H9 (cell line): ENCODE measurements around the gene SHROOM1. TPM values are rescaled to one million over a fixed set of nuclear protein-coding genes. Genes with fewer than 3 reads are reported as not detected.

Experiments used
- DNase-seq: peaks from one replicate; pipeline ENCODE4 v3.0.0-alpha.2; 2017
- H2AFZ ChIP-seq: one replicate; pipeline ENCODE4 v1.6.1; 2013; ENCODE audit warnings: mild to moderate bottlenecking, low read length, control low read depth, moderate library complexity
- H2AK5ac ChIP-seq: 2 replicates; pipeline ENCODE4 v1.6.1; 2013; ENCODE audit warnings: low read length, control low read depth, mixed read lengths; ENCODE audit not compliant: insufficient read length
- H2BK120ac ChIP-seq: one replicate; pipeline ENCODE4 v1.6.1; 2013; ENCODE audit warnings: low read depth, mild to moderate bottlenecking, low read length, control low read depth, inconsistent platforms; ENCODE audit not compliant: poor library complexity, severe bottlenecking
- H2BK12ac ChIP-seq: 2 replicates; pipeline ENCODE4 v1.6.1; 2013; ENCODE audit warnings: low read length, control low read depth, mixed read lengths, low read depth; ENCODE audit not compliant: insufficient read length
- H2BK15ac ChIP-seq: 2 replicates; pipeline ENCODE4 v1.6.1; 2013; ENCODE audit warnings: low read depth, low read length, control low read depth
- H2BK20ac ChIP-seq: one replicate; pipeline ENCODE4 v1.6.1; 2013; ENCODE audit warnings: low read depth, mild to moderate bottlenecking, low read length, control low read depth, inconsistent platforms; ENCODE audit not compliant: poor library complexity, severe bottlenecking
- H2BK5ac ChIP-seq: 2 replicates; pipeline ENCODE4 v1.6.1; 2013; ENCODE audit warnings: low read length, control low read depth, mixed read lengths; ENCODE audit not compliant: insufficient read length
- H3K14ac ChIP-seq: 2 replicates; pipeline ENCODE4 v1.6.1; 2013; ENCODE audit warnings: low read length, control low read depth; ENCODE audit not compliant: insufficient read depth
- H3K18ac ChIP-seq: 2 replicates; pipeline ENCODE4 v1.6.1; 2013; ENCODE audit warnings: low read depth, mild to moderate bottlenecking, mixed read lengths, low read length, control low read depth; ENCODE audit not compliant: insufficient read length
- H3K23ac ChIP-seq: 2 replicates; pipeline ENCODE4 v1.6.1; 2013; ENCODE audit warnings: low read length, control low read depth, mixed read lengths, low read depth; ENCODE audit not compliant: insufficient read length
- H3K23me2 ChIP-seq: 2 replicates; pipeline ENCODE4 v1.6.1; 2013; ENCODE audit warnings: low read depth, mild to moderate bottlenecking, mixed read lengths, low read length, control low read depth; ENCODE audit not compliant: insufficient read length, poor library complexity, severe bottlenecking
- H3K27ac ChIP-seq: 2 replicates; pipeline ENCODE4 v1.5.1; 2013; ENCODE audit warnings: low read length, control low read depth, mixed read lengths, low read depth; ENCODE audit not compliant: insufficient read length
- H3K27me3 ChIP-seq: 2 replicates; pipeline ENCODE4 v1.6.1; 2013; ENCODE audit warnings: low read length, control low read depth, inconsistent platforms; ENCODE audit not compliant: insufficient read depth
- H3K4ac ChIP-seq: 2 replicates; pipeline ENCODE4 v1.6.1; 2013; ENCODE audit warnings: low read depth, mild to moderate bottlenecking, control low read depth, inconsistent platforms, low read length, moderate library complexity
- H3K4me1 ChIP-seq: 2 replicates; pipeline ENCODE4 v1.6.1; 2013; ENCODE audit warnings: low read length, control low read depth, inconsistent platforms; ENCODE audit not compliant: insufficient read depth
- H3K4me2 ChIP-seq: 2 replicates; pipeline ENCODE4 v1.6.1; 2013; ENCODE audit warnings: low read length, control low read depth, mixed read lengths; ENCODE audit not compliant: insufficient read length, insufficient read depth
- H3K56ac ChIP-seq: 2 replicates; pipeline ENCODE4 v1.6.1; 2013; ENCODE audit warnings: low read depth, mild to moderate bottlenecking, mixed read lengths, low read length, control low read depth; ENCODE audit not compliant: insufficient read length
- H3K79me1 ChIP-seq: 2 replicates; pipeline ENCODE4 v1.6.1; 2013; ENCODE audit warnings: low read depth, mild to moderate bottlenecking, moderate library complexity, low read length, control low read depth, inconsistent platforms; ENCODE audit not compliant: insufficient read depth, poor library complexity, severe bottlenecking
- H3K79me2 ChIP-seq: 2 replicates; pipeline ENCODE4 v1.6.1; 2013; ENCODE audit warnings: low read length, control low read depth, inconsistent platforms; ENCODE audit not compliant: insufficient read depth
- H3K9ac ChIP-seq: 2 replicates; pipeline ENCODE4 v1.6.1; 2013; ENCODE audit warnings: low read length, control low read depth, mixed read lengths; ENCODE audit not compliant: insufficient read length; ENCODE audit errors: extremely low read depth
- H3K9me3 ChIP-seq: one replicate; pipeline ENCODE4 v1.6.1; 2013; ENCODE audit warnings: low read depth, low read length, inconsistent platforms; ENCODE audit not compliant: control insufficient read depth
- H3T11ph ChIP-seq: one replicate; pipeline ENCODE4 v1.6.1; 2013; ENCODE audit warnings: mild to moderate bottlenecking, low read length, control low read depth, inconsistent platforms
- H4K20me1 ChIP-seq: one replicate; pipeline ENCODE4 v1.6.1; 2013; ENCODE audit not compliant: control insufficient read depth, insufficient read length, insufficient read depth
- H4K5ac ChIP-seq: 2 replicates; pipeline ENCODE4 v1.6.1; 2013; ENCODE audit warnings: low read depth, mild to moderate bottlenecking, mixed read lengths, low read length, control low read depth; ENCODE audit not compliant: insufficient read length
- H4K8ac ChIP-seq: replicated peaks from 2 replicates; pipeline ENCODE4 v1.6.1; 2013; ENCODE audit warnings: low read length, control low read depth, mixed read lengths, low read depth; ENCODE audit not compliant: insufficient read length
- H4K91ac ChIP-seq: 2 replicates; pipeline ENCODE4 v1.6.1; 2013; ENCODE audit warnings: low read depth, mild to moderate bottlenecking, moderate library complexity, mixed read lengths, low read length, control low read depth; ENCODE audit not compliant: insufficient read length
- H3K27ac Mint-ChIP-seq, 3 experiments: 2 replicates in 2 of 3; 3 replicates in 1 of 3; pipeline ENCODE4 v1.8.0; 2020 to 2021; ENCODE audit warnings: mixed read lengths in 3 of 3, mild to moderate bottlenecking in 1 of 3, moderate library complexity in 1 of 3
- H3K27me3 Mint-ChIP-seq: 2 replicates; pipeline ENCODE4 v1.8.0; 2021; ENCODE audit warnings: low read depth, mild to moderate bottlenecking, moderate library complexity, mixed read lengths
- H3K36me3 Mint-ChIP-seq, 3 experiments: 2 replicates in 2 of 3; 3 replicates in 1 of 3; pipeline ENCODE4 v1.8.0; 2020 to 2021; ENCODE audit warnings: low read depth in 3 of 3, mixed read lengths in 3 of 3; ENCODE audit not compliant: insufficient read depth in 1 of 3
- H3K4me1 Mint-ChIP-seq, 2 experiments: 2 replicates each; pipeline ENCODE4 v1.8.0; 2020; ENCODE audit warnings: mixed read lengths in 2 of 2
- H3K4me3 Mint-ChIP-seq, 2 experiments: 2 replicates in 1 of 2; 3 replicates in 1 of 2; pipeline ENCODE4 v1.8.0; 2020 to 2021; ENCODE audit warnings: mild to moderate bottlenecking in 2 of 2, mixed read lengths in 2 of 2, moderate library complexity in 1 of 2
- H3K9me3 Mint-ChIP-seq, 2 experiments: 2 replicates in 1 of 2; 3 replicates in 1 of 2; pipeline ENCODE4 v1.8.0; 2020; ENCODE audit warnings: mild to moderate bottlenecking in 2 of 2, mixed read lengths in 2 of 2, moderate library complexity in 1 of 2
- WGBS: extraction: QIAGEN DNeasy Blood & Tissue Kit; methylation state at CpG from one replicate; pipeline ENCODE4 v1.1.7; 2013; ENCODE audit warnings: missing lambda C conversion rate, low lambda C conversion rate, mixed read lengths; ENCODE audit not compliant: insufficient read length; ENCODE audit errors: extremely low coverage; 5-methylcytosine and 5-hydroxymethylcytosine counted together
- total RNA-seq: library from RNA; stranded (reverse); gene quantifications from 2 replicates; pipeline ENCODE4 v1.2.1, GENCODE V29; 2021
- TF ChIP-seq, protein P1 (sequence below): fragments of 200-600 bp; sonication (generic); conservative IDR thresholded peaks from 3 replicates; pipeline ENCODE4 v1.8.0; 2021; ENCODE audit warnings: antibody characterized with exemption, mild to moderate bottlenecking

The SHROOM1 gene
- total RNA-seq, 1 experiment from 2014 or later = 7.0 TPM

- TF ChIP-seq, protein P1, sequence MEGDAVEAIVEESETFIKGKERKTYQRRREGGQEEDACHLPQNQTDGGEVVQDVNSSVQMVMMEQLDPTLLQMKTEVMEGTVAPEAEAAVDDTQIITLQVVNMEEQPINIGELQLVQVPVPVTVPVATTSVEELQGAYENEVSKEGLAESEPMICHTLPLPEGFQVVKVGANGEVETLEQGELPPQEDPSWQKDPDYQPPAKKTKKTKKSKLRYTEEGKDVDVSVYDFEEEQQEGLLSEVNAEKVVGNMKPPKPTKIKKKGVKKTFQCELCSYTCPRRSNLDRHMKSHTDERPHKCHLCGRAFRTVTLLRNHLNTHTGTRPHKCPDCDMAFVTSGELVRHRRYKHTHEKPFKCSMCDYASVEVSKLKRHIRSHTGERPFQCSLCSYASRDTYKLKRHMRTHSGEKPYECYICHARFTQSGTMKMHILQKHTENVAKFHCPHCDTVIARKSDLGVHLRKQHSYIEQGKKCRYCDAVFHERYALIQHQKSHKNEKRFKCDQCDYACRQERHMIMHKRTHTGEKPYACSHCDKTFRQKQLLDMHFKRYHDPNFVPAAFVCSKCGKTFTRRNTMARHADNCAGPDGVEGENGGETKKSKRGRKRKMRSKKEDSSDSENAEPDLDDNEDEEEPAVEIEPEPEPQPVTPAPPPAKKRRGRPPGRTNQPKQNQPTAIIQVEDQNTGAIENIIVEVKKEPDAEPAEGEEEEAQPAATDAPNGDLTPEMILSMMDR = no peak
- Histone ChIP-seq H3K9me3 (no peaks in the 10 kb centered on the region), H2BK12ac (no peak overlapping the region), H3K56ac (no peak overlapping the region), H2BK15ac (no peak overlapping the region), H4K8ac (no peak overlapping the region), H2BK5ac (no peak overlapping the region), H2AFZ (no peak overlapping the region), H2BK20ac (no peak overlapping the region), H2BK120ac (no peak overlapping the region), H3K79me2 (peaks cover 3% of the 10 kb centered on the region; the same call in 1 of the 2 replicates), H3K27me3 (no peaks in the 10 kb centered on the region), H3K79me1 (no peaks in the 10 kb centered on the region), H3K4me1 (peaks cover 5% of the 10 kb centered on the region; the same call in 1 of the 2 replicates), H3K4me2 (no peak overlapping the region), H3K18ac (no peak overlapping the region), H3K23ac (no peak overlapping the region), H4K20me1 (no peaks in the 10 kb centered on the region), H2AK5ac (no peak overlapping the region), H4K91ac (no peak overlapping the region), H3K4ac (no peak overlapping the region), H3K14ac (no peak overlapping the region), H4K5ac (no peak overlapping the region), H3K9ac (no peak overlapping the region), H3K27ac (no peak overlapping the region), H3T11ph (no peak overlapping the region), H3K23me2 (peaks cover 9% of the 10 kb centered on the region)
- Mint-ChIP-seq H3K4me3 (peak overlapping the region; percentile 56 to 99; a peak in 2 of 5 replicates), H3K9me3 (peaks cover 0 to 4% of the 10 kb centered on the region in 2 experiments; a peak in 1 of 5 replicates), H3K27ac (0 out of 7 replicates have a peak overlapping the region, but pooled peaks of 2 of the 3 experiments have one; percentile 25 to 67), H3K36me3 (peaks cover 15 to 33% (median 24%) of the 10 kb centered on the region in 3 experiments), H3K4me1 (peaks cover 17 to 21% of the 10 kb centered on the region in 2 experiments), H3K27me3 (no peaks in the 10 kb centered on the region)
- no CpG with 5 or more reads among the region's 4 CpGs for WGBS
- no peak for DNase-seq
Measured at GRCh38 chr5:132868754-132869153, 38.3 kb upstream of the SHROOM1 start.
